SU-DHL-6 (cell line): ENCODE measurements around the gene OPHN1.

ENCODE experiments used
- H2AFZ ChIP-seq: fragments of 200-600 bp; sonication (generic); 2 replicates; pipeline ENCODE4 v1.6.1; 2014; ENCODE audit warnings: low read depth, mild to moderate bottlenecking, moderate library complexity, mixed read lengths, antibody characterized with exemption, low read length; ENCODE audit not compliant: severe bottlenecking
- H3F3A ChIP-seq: fragments of 200-600 bp; shearing (Covaris generic); 2 replicates; pipeline ENCODE4 v1.6.0; 2016; ENCODE audit warnings: antibody characterized with exemption, mild to moderate bottlenecking; ENCODE audit not compliant: insufficient read depth
- H3K27ac ChIP-seq: fragments of 200-600 bp; sonication (generic); 2 replicates; pipeline ENCODE4 v1.5.1; 2016; ENCODE audit warnings: low read depth, mild to moderate bottlenecking, low read length, moderate library complexity, mixed read lengths
- H3K27me3 ChIP-seq: fragments of 200-600 bp; sonication (generic), shearing (Covaris generic); 2 replicates; pipeline ENCODE4 v1.6.0; 2014; ENCODE audit warnings: mild to moderate bottlenecking, low read length
- H3K36me3 ChIP-seq: fragments of 200-600 bp; sonication (generic); 2 replicates; pipeline ENCODE4 v1.6.1; 2014; ENCODE audit warnings: mild to moderate bottlenecking, low read length, mixed read lengths
- H3K4me2 ChIP-seq: fragments of 300-600, 200-600 bp; shearing (Covaris generic), sonication (generic); 2 replicates; pipeline ENCODE4 v1.6.0; 2014; ENCODE audit warnings: low read length, low read depth, mild to moderate bottlenecking; ENCODE audit not compliant: poor library complexity, severe bottlenecking
- H3K4me3 ChIP-seq: fragments of 200-600 bp; sonication (generic); 2 replicates; pipeline ENCODE4 v1.5.1; 2014; ENCODE audit warnings: antibody characterized with exemption, low read length, mild to moderate bottlenecking, mixed read lengths; ENCODE audit not compliant: insufficient read depth, poor library complexity, severe bottlenecking
- H3K79me2 ChIP-seq: fragments of 200-600 bp; sonication (generic); 2 replicates; pipeline ENCODE4 v1.6.1; 2014; ENCODE audit warnings: mild to moderate bottlenecking, low read length, moderate library complexity; ENCODE audit not compliant: insufficient read depth
- H3K9ac ChIP-seq: fragments of 200-600 bp; sonication (generic); 2 replicates; pipeline ENCODE4 v1.7.0; 2014; ENCODE audit warnings: mild to moderate bottlenecking, low read length
- H3K9me2 ChIP-seq: fragments of 200-600 bp; sonication (generic); replicated peaks from 2 replicates; pipeline ENCODE4 v1.6.1; 2014; ENCODE audit warnings: low read length; ENCODE audit not compliant: insufficient read depth
- H3K9me3 ChIP-seq: fragments of 200-600 bp; sonication (generic); 2 replicates; pipeline ENCODE4 v1.6.1; 2014; ENCODE audit warnings: low read length, mixed read lengths; ENCODE audit not compliant: insufficient read depth
- H4K20me1 ChIP-seq: fragments of 200-600 bp; sonication (generic); 2 replicates; pipeline ENCODE4 v1.6.1; 2014; ENCODE audit warnings: low read depth, mild to moderate bottlenecking, antibody characterized with exemption, low read length, moderate library complexity, mixed read lengths
- CTCF ChIP-seq: fragments of 200-600 bp; sonication (generic); IDR thresholded peaks from one replicate; pipeline ENCODE4 v1.5.1; 2017; ENCODE audit warnings: antibody characterized with exemption, mild to moderate bottlenecking, low read length, moderate library complexity; ENCODE audit not compliant: insufficient read depth, poor library complexity, severe bottlenecking
- EZH2phosphoT487 ChIP-seq: fragments of 200-600 bp; sonication (generic), shearing (Covaris generic); conservative IDR thresholded peaks from 2 replicates; pipeline ENCODE4 v1.6.1; 2018; ENCODE audit warnings: mild to moderate bottlenecking, antibody characterized with exemption, low read length, moderate library complexity, mixed read lengths

OPHN1 gene

DNA sequence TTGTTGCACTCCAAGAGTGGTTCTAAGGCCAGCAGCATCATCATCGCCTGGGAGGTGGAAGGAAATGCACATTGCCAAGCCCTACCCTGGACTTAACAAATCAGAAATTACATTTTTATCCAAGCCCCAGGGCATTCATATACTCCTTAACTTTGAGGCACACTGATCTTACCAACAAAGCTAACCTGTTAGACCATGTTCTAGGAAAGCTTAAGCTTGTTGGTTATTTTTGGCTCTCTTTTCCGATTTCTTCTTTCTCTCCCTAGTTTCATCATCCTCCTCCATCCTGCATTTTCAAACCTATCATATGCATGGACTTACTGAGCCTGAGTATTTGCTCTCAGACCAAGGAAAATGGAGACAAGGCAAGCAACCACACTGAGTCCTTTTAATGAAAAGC lies 133.4 kb downstream of the OPHN1 start:
- no peak overlapping the region for H3K9ac ChIP-seq
- H3K36me3 ChIP-seq = no peaks in the 10 kb centered on the region
- H3K79me2 ChIP-seq = no peaks in the 10 kb centered on the region
- no peaks in the 10 kb centered on the region for H3K9me3 ChIP-seq
- TF ChIP-seq CTCF (no peak), EZH2phosphoT487 (no peak)
- H3K4me3 ChIP-seq = no peak overlapping the region
- no peaks in the 10 kb centered on the region for H4K20me1 ChIP-seq
- no peaks in the 10 kb centered on the region for H3K9me2 ChIP-seq
- no peak overlapping the region for H3K4me2 ChIP-seq
- H3K27me3 ChIP-seq = no peaks in the 10 kb centered on the region
- no peaks in the 10 kb centered on the region for H3F3A ChIP-seq
- no peak overlapping the region for H2AFZ ChIP-seq
- H3K27ac ChIP-seq = no peak overlapping the region

- no peaks in the 10 kb centered on the region for H3F3A ChIP-seq
- no peaks in the 10 kb centered on the region for H3K36me3 ChIP-seq
- no peaks in the 10 kb centered on the region for H3K27me3 ChIP-seq
- H3K27ac ChIP-seq = no peak overlapping the region
- no peaks in the 10 kb centered on the region for H3K79me2 ChIP-seq
- no peak overlapping the region for H3K9ac ChIP-seq
- no peak overlapping the region for H3K4me2 ChIP-seq
- no peak overlapping the region for H3K4me3 ChIP-seq
- TF ChIP-seq EZH2phosphoT487 (no peak), CTCF (no peak)
- H3K9me2 ChIP-seq = no peaks in the 10 kb centered on the region
- H3K9me3 ChIP-seq = no peaks in the 10 kb centered on the region
- H4K20me1 ChIP-seq = no peaks in the 10 kb centered on the region
- H2AFZ ChIP-seq = no peak overlapping the region
Measured at GRCh38 chrX:68292471-68292870, 140.8 kb downstream of the OPHN1 start.

DNA sequence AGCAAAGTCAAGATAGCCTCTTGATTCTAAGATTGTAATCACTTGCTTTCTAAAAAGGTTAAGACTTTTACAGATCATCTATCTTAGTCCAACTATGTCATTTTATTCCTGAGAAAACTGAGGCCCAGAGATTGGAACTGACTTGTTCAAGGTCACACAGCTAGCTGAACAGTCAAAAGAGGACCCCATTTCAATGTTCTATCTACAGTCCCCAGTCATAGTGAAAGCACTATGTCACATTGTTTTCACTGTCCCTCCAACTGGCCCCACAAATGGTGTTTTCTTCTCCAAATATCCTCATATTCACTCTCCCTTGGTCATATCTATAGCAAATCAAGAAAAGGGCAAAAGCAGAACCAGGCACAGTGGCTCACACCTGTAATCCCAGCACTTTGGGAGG lies 145.2 kb downstream of the OPHN1 start:
- Histone ChIP-seq H4K20me1 (no peaks in the 10 kb centered on the region), H3K27ac (no peak overlapping the region), H3K9ac (no peak overlapping the region), H3K36me3 (no peaks in the 10 kb centered on the region), H3K9me3 (no peaks in the 10 kb centered on the region), H3K4me2 (no peak overlapping the region), H3K4me3 (no peak overlapping the region), H3K9me2 (no peaks in the 10 kb centered on the region), H3K79me2 (no peaks in the 10 kb centered on the region), H3K27me3 (no peaks in the 10 kb centered on the region), H3F3A (no peaks in the 10 kb centered on the region), H2AFZ (no peak overlapping the region)
- TF ChIP-seq CTCF (no peak), EZH2phosphoT487 (no peak)

DNA sequence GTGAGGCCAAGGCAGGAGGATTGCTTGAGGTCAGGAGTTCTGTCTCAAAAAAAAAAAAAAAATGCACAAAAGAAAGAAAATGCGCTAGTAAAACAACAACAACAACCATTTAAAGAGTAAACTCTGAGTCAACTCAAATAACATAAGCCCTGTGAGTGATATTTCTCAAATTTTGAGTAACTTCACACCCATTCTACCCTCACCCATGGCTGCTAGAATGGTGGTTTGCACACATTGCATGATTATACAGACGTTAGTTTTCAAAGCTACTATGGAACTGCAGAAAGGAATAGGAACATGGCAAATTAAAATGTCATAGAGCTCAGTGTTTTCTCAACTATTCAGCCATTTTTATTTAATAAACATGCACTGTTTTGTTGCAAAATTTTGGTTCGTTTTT lies 145.9 kb downstream of the OPHN1 start:
- Histone ChIP-seq H3K9me3 (no peaks in the 10 kb centered on the region), H3K9me2 (no peaks in the 10 kb centered on the region), H3K4me2 (no peak overlapping the region), H3K4me3 (no peak overlapping the region), H3F3A (no peaks in the 10 kb centered on the region), H3K27me3 (no peaks in the 10 kb centered on the region), H3K27ac (no peak overlapping the region), H3K9ac (no peak overlapping the region), H4K20me1 (no peaks in the 10 kb centered on the region), H3K36me3 (no peaks in the 10 kb centered on the region), H3K79me2 (no peaks in the 10 kb centered on the region), H2AFZ (no peak overlapping the region)
- TF ChIP-seq EZH2phosphoT487 (no peak), CTCF (no peak)
